Islet of Langerhans (tissue), 1 donor: ENCODE data around the gene PIK3R3.

Source experiments
- FAIRE-seq: peaks from one replicate; lab custom pipeline; 2011; peaks lifted over from hg19 to GRCh38; lab: Jason Lieb, UNC

The PIK3R3 gene

GRCh38 chr1:46021046-46021996 lies 111.1 kb downstream of the PIK3R3 start:
- no peak for FAIRE-seq

GRCh38 chr1:46020010-46020409 lies 112.4 kb downstream of the PIK3R3 start:
- FAIRE-seq = no peak

- no peak for FAIRE-seq
Observed at GRCh38 chr1:46019348-46019747, 113.1 kb downstream of the PIK3R3 start.

GRCh38 chr1:46017876-46018503 lies 114.4 kb downstream of the PIK3R3 start:
- no peak for FAIRE-seq

GRCh38 chr1:46013581-46013980 lies 118.8 kb downstream of the PIK3R3 start:
- no peak for FAIRE-seq

- no peak for FAIRE-seq
Observed at GRCh38 chr1:46012236-46012635, 120.2 kb downstream of the PIK3R3 start.

- FAIRE-seq = no peak
Observed at GRCh38 chr1:46011121-46011695, 121.2 kb downstream of the PIK3R3 start.

GRCh38 chr1:46010611-46011010 lies 121.8 kb downstream of the PIK3R3 start:
- FAIRE-seq = no peak

GRCh38 chr1:46008585-46008984 lies 123.8 kb downstream of the PIK3R3 start:
- no peak for FAIRE-seq

GRCh38 chr1:46005594-46005993 lies 126.8 kb downstream of the PIK3R3 start:
- FAIRE-seq = no peak

GRCh38 chr1:46004492-46004891 lies 127.9 kb downstream of the PIK3R3 start:
- FAIRE-seq = no peak

GRCh38 chr1:46003315-46003714 lies 129.1 kb downstream of the PIK3R3 start:
- FAIRE-seq = no peak

GRCh38 chr1:46002551-46003150 lies 129.8 kb downstream of the PIK3R3 start:
- FAIRE-seq = no peak

GRCh38 chr1:46001081-46001785 lies 131.2 kb downstream of the PIK3R3 start:
- no peak for FAIRE-seq

- no peak for FAIRE-seq
Observed at GRCh38 chr1:45999507-45999906, 132.9 kb downstream of the PIK3R3 start.

GRCh38 chr1:45998020-45998617 lies 134.3 kb downstream of the PIK3R3 start:
- no peak for FAIRE-seq

GRCh38 chr1:45995298-45995697 lies 137.1 kb downstream of the PIK3R3 start:
- FAIRE-seq = no peak

GRCh38 chr1:45994423-45994822 lies 138.0 kb downstream of the PIK3R3 start:
- no peak for FAIRE-seq
